Lung (tissue), 12 donors: ENCODE results near the gene LRRC58. TPM values are rescaled to one million over a fixed set of nuclear protein-coding genes. Genes with fewer than 3 reads are reported as not detected.

ENCODE experiments used
- ATAC-seq: fragments of 200-7000 bp; cut with Tn5 transposase; one replicate; pipeline ENCODE4 v1.9.1; 2020; ENCODE audit warnings: moderate number of reproducible peaks; ENCODE audit not compliant: insufficient read depth, low FRiP score
- DNase-seq, 3 donors: peaks; one replicate each; pipeline ENCODE4 v3.0.0-alpha.2; 2013 to 2017
- H3K27ac ChIP-seq, 2 donors: one replicate each; pipeline ENCODE4 v1.5.1; 2013; ENCODE audit warnings: mild to moderate bottlenecking in 2 of 2, moderate library complexity in 2 of 2, control low read depth in 1 of 2, inconsistent platforms in 1 of 2, low read depth in 1 of 2, low read length in 1 of 2
- H3K27me3 ChIP-seq, 3 donors: one replicate each; pipeline ENCODE4 v1.5.1; 2013; ENCODE audit warnings: low read length in 2 of 3; ENCODE audit not compliant: control insufficient read depth in 3 of 3, insufficient read depth in 3 of 3
- H3K36me3 ChIP-seq, 4 donors: one replicate each; pipeline ENCODE4 v1.5.1; 2013; ENCODE audit warnings: low read length in 4 of 4, mild to moderate bottlenecking in 1 of 4, moderate library complexity in 1 of 4; ENCODE audit not compliant: control insufficient read depth in 4 of 4, insufficient read depth in 4 of 4
- H3K4me1 ChIP-seq, 5 donors: one replicate each; pipeline ENCODE4 v1.5.1; 2013; ENCODE audit warnings: low read length in 5 of 5, mild to moderate bottlenecking in 2 of 5, moderate library complexity in 1 of 5; ENCODE audit not compliant: control insufficient read depth in 5 of 5, insufficient read depth in 5 of 5
- H3K4me3 ChIP-seq: one replicate; pipeline ENCODE4 v1.5.1; 2013; ENCODE audit warnings: mild to moderate bottlenecking, control low read depth, moderate library complexity
- H3K9ac ChIP-seq, 2 donors: one replicate each; pipeline ENCODE4 v1.5.1; 2013; ENCODE audit warnings: low read length in 2 of 2, control low read depth in 1 of 2; ENCODE audit not compliant: insufficient read depth in 1 of 2
- H3K9me3 ChIP-seq, 4 donors: one replicate each; pipeline ENCODE4 v1.5.1; 2013; ENCODE audit warnings: low read length in 3 of 4, mild to moderate bottlenecking in 1 of 4, moderate library complexity in 1 of 4; ENCODE audit not compliant: control insufficient read depth in 4 of 4, insufficient read depth in 3 of 4
- WGBS, 2 donors: extraction: QIAGEN DNeasy Blood & Tissue Kit; methylation state at CpG; one replicate each; pipeline ENCODE4 v1.1.7; 2013; 5-methylcytosine and 5-hydroxymethylcytosine counted together
- polyA plus RNA-seq, 2 donors: library from polyadenylated mRNA; stranded (reverse); fragments of 200-250 nt; gene quantifications; one replicate each; pipeline ENCODE4 v1.2.1, GENCODE V29; 2013
- total RNA-seq, 2 donors: library from RNA; depleted of rRNA in 1 of 2; stranded (reverse); fragments of >200 nt in 1 of 2; gene quantifications; one replicate each; pipeline ENCODE4 v1.2.1, GENCODE V29; 2014 to 2021
- TF ChIP-seq, protein P1 (sequence below): IDR thresholded peaks from 2 replicates; pipeline ENCODE4 v1.5.1; 2012; ENCODE audit warnings: mild to moderate bottlenecking; ENCODE audit errors: control extremely low read depth, extremely low read depth
- donor health status: control.
- donor health status: control.
- donor health status: Bipolar disorder and iron deficiency.
- donor health status: healthy.
- donor health status: DM: yes; HTN: yes; CAD: no.

The LRRC58 gene
- total and polyA plus RNA-seq, 4 donors = 5.0 to 40.9 (median 13.8) TPM

DNA sequence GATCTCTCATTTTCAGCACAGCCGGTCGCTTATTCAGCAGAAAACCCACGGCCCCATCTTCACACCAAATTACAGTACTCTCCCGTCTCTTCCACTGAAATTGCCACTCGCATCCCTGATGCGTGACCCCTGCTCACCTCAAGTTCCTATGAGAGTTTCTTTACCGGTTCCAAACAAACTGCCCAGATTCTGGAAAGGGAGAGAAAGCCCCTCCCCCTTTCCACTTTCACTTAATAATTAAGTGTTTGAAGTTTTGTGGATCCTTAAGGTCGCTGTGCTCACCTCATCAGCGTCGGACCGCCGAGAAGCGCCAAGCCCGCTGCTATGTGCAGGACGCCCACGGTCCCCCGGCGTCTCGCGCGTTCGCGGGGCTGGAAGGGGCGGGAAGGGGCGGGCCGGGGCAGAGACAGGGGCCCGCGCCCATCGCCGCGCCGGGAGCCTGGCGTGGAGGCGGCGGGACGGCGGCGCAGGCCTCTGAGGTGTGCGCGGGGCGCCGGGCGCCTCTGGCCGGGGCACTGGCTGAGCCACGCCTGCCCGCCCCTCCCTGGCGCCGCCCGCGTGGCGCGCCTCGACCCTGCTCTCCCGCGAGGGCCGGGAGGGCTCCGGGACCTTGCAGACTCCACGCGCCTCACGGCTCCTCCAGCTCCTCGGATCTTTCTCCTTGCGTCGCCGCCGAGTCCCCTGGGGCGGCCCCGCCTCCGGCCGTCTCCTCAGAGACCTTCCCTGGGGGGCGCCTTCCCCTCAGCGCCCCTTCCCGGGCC, 64.2 kb downstream of the LRRC58 start, which contains the start of gene GPR156:
Gene GPR156, minus strand, starts transcription at position 476 of the 761 bp plus-strand sequence. CDS start 41,124 bp downstream, outside the sequence.
- TF ChIP-seq, protein P1, sequence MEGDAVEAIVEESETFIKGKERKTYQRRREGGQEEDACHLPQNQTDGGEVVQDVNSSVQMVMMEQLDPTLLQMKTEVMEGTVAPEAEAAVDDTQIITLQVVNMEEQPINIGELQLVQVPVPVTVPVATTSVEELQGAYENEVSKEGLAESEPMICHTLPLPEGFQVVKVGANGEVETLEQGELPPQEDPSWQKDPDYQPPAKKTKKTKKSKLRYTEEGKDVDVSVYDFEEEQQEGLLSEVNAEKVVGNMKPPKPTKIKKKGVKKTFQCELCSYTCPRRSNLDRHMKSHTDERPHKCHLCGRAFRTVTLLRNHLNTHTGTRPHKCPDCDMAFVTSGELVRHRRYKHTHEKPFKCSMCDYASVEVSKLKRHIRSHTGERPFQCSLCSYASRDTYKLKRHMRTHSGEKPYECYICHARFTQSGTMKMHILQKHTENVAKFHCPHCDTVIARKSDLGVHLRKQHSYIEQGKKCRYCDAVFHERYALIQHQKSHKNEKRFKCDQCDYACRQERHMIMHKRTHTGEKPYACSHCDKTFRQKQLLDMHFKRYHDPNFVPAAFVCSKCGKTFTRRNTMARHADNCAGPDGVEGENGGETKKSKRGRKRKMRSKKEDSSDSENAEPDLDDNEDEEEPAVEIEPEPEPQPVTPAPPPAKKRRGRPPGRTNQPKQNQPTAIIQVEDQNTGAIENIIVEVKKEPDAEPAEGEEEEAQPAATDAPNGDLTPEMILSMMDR = no peak
- Histone ChIP-seq H3K9ac (peak within 1 kb of the TSS; percentile 26 to 31), H3K36me3 (no peaks in the 10 kb centered on the region), H3K4me1 (peaks cover 0 to 12% (median 0%) of the 10 kb centered on the region in 5 donors), H3K27ac (no peak within 1 kb of the TSS), H3K9me3 (peaks cover 0 to 2% (median 0%) of the 10 kb centered on the region in 4 donors), H3K4me3 (peak within 1 kb of the TSS; percentile 27), H3K27me3 (peaks cover 0 to 3% (median 2%) of the 10 kb centered on the region in 3 donors)
- ATAC-seq (no peak), DNase-seq (peak; percentile 39 to 60 (median 55))
- 5% methylated on average over 45 to 72 of the region's 72 CpGs for WGBS, 2 donors

DNA sequence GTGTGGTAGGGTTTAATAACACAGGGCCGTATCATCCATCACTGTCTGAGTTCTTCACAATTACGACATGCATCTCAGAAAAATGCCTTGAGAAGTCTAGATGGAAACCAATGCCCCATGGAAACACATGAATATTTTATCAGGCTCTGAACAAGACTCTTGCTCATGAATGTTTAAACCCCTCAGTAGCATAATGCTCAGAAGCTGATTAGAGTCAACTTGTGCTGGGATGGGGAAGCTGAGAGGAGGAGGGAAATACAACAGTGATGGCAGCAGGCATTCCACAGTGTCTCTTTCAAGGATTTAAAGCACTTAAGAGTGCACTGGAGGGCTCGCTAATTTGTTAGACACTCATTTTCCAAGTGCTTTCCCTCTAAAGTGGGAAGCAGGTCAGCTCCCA, 67.9 kb downstream of the LRRC58 start:
- TF ChIP-seq, protein P1 = no peak
- H3K27ac ChIP-seq = no peak overlapping the region
- 90% methylated on average over 3 of the region's 3 CpGs for WGBS, 2 donors
- peaks cover 0 to 12% (median 0%) of the 10 kb centered on the region in 5 donors for H3K4me1 ChIP-seq
- no peak overlapping the region for H3K4me3 ChIP-seq
- H3K9ac ChIP-seq = no peak overlapping the region
- H3K36me3 ChIP-seq = no peaks in the 10 kb centered on the region
- no peak for DNase-seq
- no peaks in the 10 kb centered on the region for H3K9me3 ChIP-seq
- no peak for ATAC-seq
- peaks cover 0 to 2% (median 0%) of the 10 kb centered on the region in 3 donors for H3K27me3 ChIP-seq

DNA sequence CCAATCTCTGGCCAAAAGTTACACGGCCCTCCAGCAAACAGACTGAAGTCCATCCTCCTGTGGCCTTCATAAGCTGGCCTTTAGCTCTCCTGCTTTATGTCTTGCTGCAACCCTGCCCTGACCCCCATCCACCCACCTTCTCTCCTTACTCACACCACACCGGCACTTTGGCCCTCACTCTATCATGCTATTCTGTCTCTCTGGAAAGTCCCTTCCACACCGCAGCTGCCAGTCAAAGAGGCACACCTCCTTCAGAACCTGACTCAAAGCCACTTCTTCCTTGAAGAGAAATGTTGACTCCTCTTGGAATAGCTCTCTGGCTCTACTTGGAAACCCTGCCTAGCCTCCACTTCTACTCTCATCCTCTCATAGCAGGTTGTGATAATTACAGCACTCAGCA, 68.6 kb downstream of the LRRC58 start:
- no peak overlapping the region for H3K9ac ChIP-seq
- TF ChIP-seq, protein P1 = no peak
- WGBS, 2 donors = 76 to 83% methylated on average over 3 of the region's 3 CpGs
- no peak overlapping the region for H3K4me3 ChIP-seq
- H3K36me3 ChIP-seq = no peaks in the 10 kb centered on the region
- DNase-seq = no peak
- no peaks in the 10 kb centered on the region for H3K9me3 ChIP-seq
- peaks cover 0 to 2% (median 0%) of the 10 kb centered on the region in 3 donors for H3K27me3 ChIP-seq
- ATAC-seq = no peak
- H3K4me1 ChIP-seq = peaks cover 0 to 9% (median 0%) of the 10 kb centered on the region in 5 donors
- no peak overlapping the region for H3K27ac ChIP-seq
